Activated T-helper 1 cell treated with anti-CD3 and anti-CD28 coated beads, Interleukin-12 subunit alpha, Interleukin-12 subunit beta, Interleukin-2, Interleukin-4 antibody, amounts not matched to agents 30 ng/mL and 10 ng/mL and 1 ng/mL, durations not matched to agents 14 hours and 24 hours and 36 hours (primary cell): ENCODE measurements around the gene DDI2. TPM values are rescaled to one million over a fixed set of nuclear protein-coding genes. Genes with fewer than 3 reads are reported as not detected.
A peak's percentile ranks its signal among the peaks of the same experiment; 100 is the strongest.
"Not testable (repeated sequence)": the region's sequence is repeated elsewhere in the genome, so short reads cannot be mapped to it uniquely, and the experiment has no call there.

ENCODE experiments used
- DNase-seq: peaks from one replicate; pipeline ENCODE4 v3.0.0; 2021; ENCODE audit warnings: low spot score
- H3K27ac Mint-ChIP-seq: one replicate; pipeline ENCODE4 v1.8.0; 2021; ENCODE audit warnings: mild to moderate bottlenecking, mixed read lengths
- H3K27me3 Mint-ChIP-seq: one replicate; pipeline ENCODE4 v1.8.0; 2022; ENCODE audit warnings: mild to moderate bottlenecking, moderate library complexity, mixed read lengths; ENCODE audit not compliant: insufficient read depth
- H3K36me3 Mint-ChIP-seq: one replicate; pipeline ENCODE4 v1.8.0; 2021; ENCODE audit warnings: low read depth, mixed read lengths
- H3K4me1 Mint-ChIP-seq: one replicate; pipeline ENCODE4 v1.8.0; 2021; ENCODE audit warnings: low read depth, mixed read lengths
- H3K4me3 Mint-ChIP-seq: one replicate; pipeline ENCODE4 v1.8.0; 2021; ENCODE audit warnings: mild to moderate bottlenecking, moderate library complexity, mixed read lengths
- H3K9me3 Mint-ChIP-seq: one replicate; pipeline ENCODE4 v1.8.0; 2021; ENCODE audit warnings: mixed read lengths
- intact Hi-C: fragments of 100-400 bp; cut with micrococcal nuclease; formaldehyde crosslinking; loops from one replicate; pipeline ENCODE4 v1.15.1; 2024
- total RNA-seq: library from RNA; stranded (reverse); gene quantifications from 2 replicates; pipeline ENCODE4 v1.2.3, GENCODE V29; 2022

The DDI2 gene
- total RNA-seq, 1 donor from 2014 or later, result 49.9 TPM

DNA sequence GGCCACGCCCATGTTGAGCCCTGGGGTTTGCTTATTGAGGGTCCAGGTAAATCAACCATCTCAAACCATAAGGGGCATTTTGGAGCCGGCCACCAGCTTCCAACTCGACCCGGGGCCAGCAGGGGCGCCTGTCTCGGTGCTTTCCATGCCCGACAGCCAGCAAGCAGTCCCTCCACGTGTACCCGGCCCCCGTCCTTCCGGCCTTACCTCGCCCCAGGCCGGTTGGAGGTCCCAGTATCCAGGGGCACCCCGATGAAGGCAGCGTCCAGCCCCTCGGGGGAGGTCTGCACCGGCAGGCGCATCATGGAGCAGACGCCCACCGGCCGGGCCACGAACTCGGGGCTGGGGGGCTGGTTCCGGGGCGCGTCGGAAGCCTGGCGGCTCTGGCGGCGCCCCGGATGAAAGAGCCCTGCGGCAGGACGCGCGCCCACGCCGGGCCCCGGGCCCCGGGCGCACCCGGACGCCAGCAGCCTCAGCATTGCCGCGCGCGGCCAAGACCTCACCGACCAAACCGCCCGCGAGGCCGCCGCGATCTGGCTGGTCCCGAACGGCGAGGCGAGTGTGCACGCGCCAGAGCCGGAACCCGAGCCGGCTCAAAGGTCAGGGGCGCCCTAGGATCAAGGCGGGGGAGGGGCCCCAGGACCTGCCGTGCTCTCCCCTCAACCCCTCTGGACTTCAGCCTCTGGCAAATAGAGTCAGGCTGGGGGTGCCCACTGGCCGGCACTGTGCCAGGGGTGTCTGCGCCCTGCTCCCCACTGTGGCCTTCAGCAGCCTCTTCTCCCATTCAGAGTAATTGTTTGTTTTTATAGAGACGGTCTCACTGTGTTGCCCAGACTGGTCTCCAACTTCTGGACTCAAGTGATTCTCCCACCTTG is 32.5 kb upstream of the DDI2 start, which contains the start of gene AGMAT:
Gene AGMAT (minus strand): TSS at position 563 of the 875 bp plus-strand sequence. CDS start 84 bp downstream, at position 479.
- intact Hi-C loops, result loop anchor here (1.0 to 2.0 kb wide), 3 partner anchors 18 to 58 kb away; partner anchors contain the start of genes DDI2 and DNAJC16
- DNase-seq, result peak; percentile 43
- Mint-ChIP-seq H3K4me3 (peak within 1 kb of the TSS; percentile 89), H3K27ac (peak within 1 kb of the TSS; percentile 89), H3K36me3 (peaks cover 27% of the 10 kb centered on the region), H3K9me3 (no peaks in the 10 kb centered on the region), H3K27me3 (no peaks in the 10 kb centered on the region), H3K4me1 (peaks cover 26% of the 10 kb centered on the region)

DNA sequence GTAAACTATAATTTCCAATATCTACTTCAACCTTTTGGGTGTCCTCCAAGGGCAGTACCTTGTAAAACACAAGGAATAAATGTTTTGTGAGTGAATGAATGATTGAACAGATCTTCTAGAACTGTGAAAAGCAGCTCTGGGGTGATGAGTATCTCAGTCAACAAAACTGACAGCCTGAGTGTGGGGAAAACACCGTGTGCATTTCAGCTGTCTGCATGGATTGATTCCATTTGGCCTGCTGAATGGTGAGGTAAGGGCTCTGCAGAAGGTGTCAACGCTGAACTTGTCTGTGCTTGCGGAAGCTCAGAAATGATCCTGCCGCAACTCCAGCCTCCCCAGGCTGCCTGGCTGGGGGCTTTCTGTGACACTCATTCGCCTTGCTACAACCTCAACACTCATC is 25.0 kb upstream of the DDI2 start:
- DNase-seq, result no peak
- intact Hi-C loops, result no loop called here
- no peaks in the 10 kb centered on the region for H3K9me3 Mint-ChIP-seq
- peaks cover 4% of the 10 kb centered on the region for H3K4me1 Mint-ChIP-seq
- H3K27me3 Mint-ChIP-seq, result peaks cover 3% of the 10 kb centered on the region
- no peak overlapping the region for H3K27ac Mint-ChIP-seq
- no peak overlapping the region for H3K4me3 Mint-ChIP-seq
- peaks cover 12% of the 10 kb centered on the region for H3K36me3 Mint-ChIP-seq

DNA sequence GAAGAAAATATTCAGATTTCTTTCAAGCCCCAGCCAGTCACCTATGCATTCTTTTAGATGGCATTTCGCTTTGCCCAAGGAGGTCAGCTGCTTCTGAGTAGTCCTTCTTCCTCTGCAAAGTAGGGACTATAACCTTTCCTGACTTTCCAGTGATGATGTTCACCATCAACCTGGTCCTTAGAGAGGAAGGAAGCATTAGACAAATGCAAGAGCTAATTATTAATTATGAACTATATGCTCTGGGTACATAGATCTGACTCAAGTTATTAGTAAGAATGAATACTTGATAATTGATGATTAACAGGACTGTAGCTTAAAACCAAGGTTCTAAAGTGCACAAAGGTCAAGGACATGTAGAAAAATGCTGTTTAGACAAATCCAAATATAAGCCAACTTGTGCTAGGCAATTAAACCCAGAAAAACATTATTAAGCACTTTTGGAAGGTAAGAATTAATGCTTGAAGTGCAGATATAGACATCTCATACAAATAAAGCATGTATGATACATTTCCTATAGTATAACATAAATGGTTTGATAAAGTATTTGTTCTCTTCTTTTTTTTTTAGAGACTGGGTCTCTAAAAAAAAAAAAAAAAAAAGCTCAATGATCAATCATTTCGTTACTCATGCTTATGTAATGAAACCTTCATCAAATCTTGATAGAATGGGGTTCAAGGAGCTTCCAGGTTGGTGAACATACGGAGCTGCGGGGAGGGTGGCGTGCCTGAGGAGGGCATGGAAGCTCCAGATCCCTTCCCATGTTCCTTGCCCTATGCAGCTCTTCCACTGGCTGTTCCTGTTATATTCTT is 21.2 kb upstream of the DDI2 start:
- intact Hi-C loops, result loop anchor here (5.0 kb wide), 1 partner anchor 86 kb away; the partner anchor contains the start of gene PLEKHM2
- Mint-ChIP-seq H3K9me3 (no peaks in the 10 kb centered on the region), H3K27ac (no peak overlapping the region), H3K27me3 (peaks cover 3% of the 10 kb centered on the region), H3K36me3 (no peaks in the 10 kb centered on the region), H3K4me3 (no peak overlapping the region), H3K4me1 (no peaks in the 10 kb centered on the region)
- DNase-seq, result no peak

DNA sequence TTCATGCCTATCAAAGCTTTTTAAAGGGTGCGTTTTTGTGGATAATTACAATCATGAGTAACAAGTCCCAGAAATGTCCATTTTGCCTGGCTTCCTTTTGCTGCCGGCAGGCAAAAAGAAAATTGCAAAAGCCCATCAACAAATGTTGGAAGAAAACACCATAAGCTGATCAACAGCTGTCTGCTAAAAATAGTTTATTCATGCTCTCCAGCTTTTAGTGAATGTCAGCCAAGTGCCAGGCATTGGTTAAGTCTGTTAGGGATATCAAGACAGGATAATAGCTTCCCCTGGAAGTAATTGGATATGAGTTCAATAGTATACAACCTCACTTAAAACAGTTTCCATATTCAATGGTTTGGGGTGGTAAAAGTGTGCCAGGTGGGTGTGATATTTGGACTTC is 18.8 kb upstream of the DDI2 start:
- Mint-ChIP-seq H3K4me1 (peaks cover under 1% of the 10 kb centered on the region), H3K36me3 (no peaks in the 10 kb centered on the region), H3K27me3 (peaks cover 3% of the 10 kb centered on the region), H3K4me3 (no peak overlapping the region), H3K27ac (no peak overlapping the region), H3K9me3 (no peaks in the 10 kb centered on the region)
- DNase-seq, result no peak
- intact Hi-C loops, result loop anchor here (5.0 kb wide), 1 partner anchor 84 kb away; the partner anchor contains the start of gene PLEKHM2

DNA sequence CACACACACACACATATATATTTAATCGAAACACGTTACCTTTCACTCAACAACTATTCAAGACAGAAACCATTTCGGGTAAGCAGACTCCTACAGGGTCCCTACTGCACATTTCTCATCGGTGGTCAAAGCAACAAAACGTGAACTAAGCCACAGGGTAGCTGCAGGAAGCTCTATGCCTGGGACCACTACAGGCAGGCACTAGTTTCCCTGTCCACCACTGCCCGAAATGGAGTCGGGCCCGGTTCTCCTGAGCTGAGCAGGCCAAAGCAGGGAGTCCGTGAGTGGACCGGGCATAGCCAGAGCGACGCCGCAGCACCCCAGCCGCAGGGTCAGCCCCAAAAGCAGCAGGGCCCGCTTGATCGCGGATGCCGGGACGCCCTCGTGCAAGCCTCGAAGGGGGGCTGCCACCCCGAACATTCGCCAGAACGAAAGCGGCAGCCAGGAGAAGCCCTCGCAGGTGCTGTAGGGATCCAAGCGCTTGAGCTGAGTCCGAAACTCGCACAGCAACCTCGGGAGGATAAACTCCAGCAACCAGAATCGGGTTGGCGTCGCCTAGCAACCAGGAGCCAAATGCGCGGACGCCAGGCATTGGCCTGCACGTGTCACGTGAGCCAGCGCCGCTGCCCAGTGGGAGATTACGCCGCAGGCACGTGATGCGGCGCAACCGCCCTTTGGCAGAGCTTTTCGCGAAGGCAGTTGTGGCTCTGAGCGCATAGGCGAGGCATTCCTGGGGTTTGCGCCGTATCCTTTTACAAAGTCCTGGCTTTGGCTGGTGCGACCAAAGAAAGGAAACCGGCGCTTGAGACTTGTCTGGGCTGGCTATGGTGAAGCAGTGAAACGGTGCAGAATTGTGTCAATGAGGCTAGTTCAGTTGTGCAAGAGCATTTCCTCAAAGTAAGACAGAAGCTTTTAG is 13.9 kb upstream of the DDI2 start:
- Mint-ChIP-seq H3K36me3 (no peaks in the 10 kb centered on the region), H3K27ac (peak overlapping the region; percentile 55), H3K9me3 (peaks cover 4% of the 10 kb centered on the region), H3K4me1 (peaks cover 6% of the 10 kb centered on the region), H3K27me3 (no peaks in the 10 kb centered on the region), H3K4me3 (peak overlapping the region; percentile 80)
- peak; percentile 91 for DNase-seq
- intact Hi-C loops, result loop anchor here (1.0 to 10.0 kb wide), 4 partner anchors 14 to 1301 kb away; partner anchors contain the start of genes AGMAT, DDI2 and DNAJC16

DNA sequence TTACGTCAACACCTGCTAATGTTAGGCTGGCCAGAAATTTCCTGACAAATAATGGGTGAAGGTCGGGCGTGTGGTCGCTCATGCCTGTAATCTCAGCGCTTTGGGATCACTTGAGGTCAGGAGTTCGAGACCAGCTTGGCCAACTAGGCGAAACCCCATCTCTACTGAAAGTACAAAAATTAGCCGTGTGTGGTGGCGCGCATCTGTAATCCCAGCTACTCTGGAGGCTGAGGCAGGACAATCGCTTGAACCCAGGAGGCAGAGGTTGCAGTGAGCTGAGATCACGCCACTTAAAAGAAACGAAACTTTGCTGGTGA is 13.3 kb upstream of the DDI2 start:
- DNase-seq, H3K36me3 Mint-ChIP-seq, H3K9me3 Mint-ChIP-seq, H3K27me3 Mint-ChIP-seq, H3K4me1 Mint-ChIP-seq: not testable (repeated sequence)
- intact Hi-C loops, result loop anchor here (1.0 to 10.0 kb wide), 4 partner anchors 13 to 1301 kb away; partner anchors contain the start of genes AGMAT, DDI2 and DNAJC16
- H3K27ac Mint-ChIP-seq, result peak overlapping the region; percentile 21
- H3K4me3 Mint-ChIP-seq, result peak overlapping the region; percentile 80

DNA sequence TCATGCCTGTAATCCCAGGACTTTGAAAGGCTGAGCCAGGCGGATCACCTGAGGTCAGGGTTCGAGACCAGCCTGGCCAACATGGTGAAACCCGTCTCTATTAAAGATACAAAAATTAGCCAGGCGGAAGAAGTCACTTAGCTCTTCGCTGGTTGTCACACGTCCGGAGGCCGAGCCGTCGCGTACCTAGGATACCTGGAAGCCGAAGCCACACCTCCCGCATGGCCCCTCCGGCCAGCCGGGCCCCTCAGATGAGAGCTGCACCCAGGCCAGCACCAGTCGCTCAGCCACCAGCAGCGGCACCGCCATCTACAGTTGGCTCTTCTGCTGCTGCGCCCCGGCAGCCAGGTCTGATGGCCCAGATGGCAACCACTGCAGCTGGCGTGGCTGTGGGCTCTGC is 12.9 kb upstream of the DDI2 start:
- H3K27me3 Mint-ChIP-seq, H3K4me3 Mint-ChIP-seq, H3K36me3 Mint-ChIP-seq, DNase-seq, H3K9me3 Mint-ChIP-seq, H3K27ac Mint-ChIP-seq, H3K4me1 Mint-ChIP-seq: not testable (repeated sequence)
- intact Hi-C loops, result loop anchor here (5.0 to 10.0 kb wide), 2 partner anchors 77 to 1300 kb away; partner anchors contain the start of gene DNAJC16

DNA sequence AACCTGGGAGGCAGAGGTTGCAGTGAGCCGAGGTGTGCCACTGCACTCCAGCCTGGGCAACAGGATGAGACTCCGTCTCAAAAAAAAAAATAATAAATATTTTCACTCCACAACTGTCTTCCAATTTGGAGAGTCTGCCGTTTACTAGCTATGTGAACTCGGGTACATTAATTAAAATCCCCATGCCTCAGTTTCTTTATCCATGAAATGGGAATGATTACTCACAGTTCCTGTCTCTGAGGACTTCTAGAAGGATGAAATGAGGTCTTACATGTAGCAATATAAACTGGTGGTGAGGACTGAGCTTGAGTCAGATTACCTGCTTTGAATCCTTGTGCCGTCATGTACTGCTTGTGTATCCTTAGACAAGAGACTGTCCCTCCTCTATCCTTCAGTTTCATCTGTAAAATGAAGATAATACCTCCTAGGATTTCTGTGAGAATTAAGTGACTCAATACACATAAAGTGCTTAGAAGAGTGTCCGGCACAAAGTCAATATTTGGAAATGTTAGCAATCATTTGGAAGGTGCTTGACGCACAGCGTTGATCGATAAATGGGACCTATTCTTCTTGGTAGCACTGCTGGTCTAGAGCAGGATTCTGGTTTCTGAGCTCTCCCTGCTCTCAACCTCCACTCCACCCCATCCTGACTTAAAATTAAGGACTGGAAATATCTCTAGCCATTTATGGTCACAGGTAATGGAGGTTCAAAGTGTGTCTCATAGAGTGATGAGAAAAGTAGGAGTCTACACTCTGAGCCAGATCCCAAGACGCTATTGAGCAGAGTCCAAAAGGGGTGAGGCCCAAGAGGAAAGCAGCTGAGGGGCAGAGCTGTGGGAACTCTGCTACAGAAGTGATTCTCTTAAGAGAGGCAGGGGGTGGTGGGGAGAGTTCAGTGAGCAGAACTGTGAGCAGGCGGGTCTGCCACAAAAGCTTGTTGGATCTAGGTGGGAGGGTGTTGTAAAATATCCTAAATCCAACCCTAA is 11.6 kb upstream of the DDI2 start:
- intact Hi-C loops, result loop anchor here (10.0 kb wide), 1 partner anchor 1299 kb away; no protein-coding TSS in a partner anchor
- Mint-ChIP-seq H3K27ac (no peak overlapping the region), H3K4me3 (no peak overlapping the region), H3K9me3 (peaks cover 4% of the 10 kb centered on the region), H3K4me1 (peaks cover 6% of the 10 kb centered on the region), H3K27me3 (no peaks in the 10 kb centered on the region), H3K36me3 (no peaks in the 10 kb centered on the region)
- no peak for DNase-seq

DNA sequence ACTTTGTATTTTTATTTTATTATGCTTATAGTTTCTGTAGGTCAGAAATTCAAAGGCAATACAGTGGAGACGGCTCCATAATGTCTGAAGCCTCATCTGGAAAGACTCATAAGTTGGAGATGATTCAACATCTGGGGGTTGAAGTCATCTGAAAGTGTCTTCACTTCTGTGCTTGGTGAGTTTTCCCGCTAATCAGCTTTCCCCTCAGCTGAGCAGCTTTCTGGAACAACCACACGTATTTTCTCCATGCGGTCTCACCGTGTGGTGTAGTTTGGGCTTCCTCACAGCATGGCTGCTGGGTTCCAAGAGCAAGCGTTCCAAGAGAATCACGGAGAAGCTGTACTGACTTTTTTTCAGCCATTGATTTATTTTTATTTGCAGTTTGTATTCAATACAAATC is 7.6 kb upstream of the DDI2 start:
- Mint-ChIP-seq H3K9me3 (no peaks in the 10 kb centered on the region), H3K4me3 (no peak overlapping the region), H3K27ac (no peak overlapping the region), H3K4me1 (no peaks in the 10 kb centered on the region), H3K27me3 (peaks cover 2% of the 10 kb centered on the region), H3K36me3 (no peaks in the 10 kb centered on the region)
- intact Hi-C loops, result loop anchor here (10.0 kb wide), 1 partner anchor 1295 kb away; no protein-coding TSS in a partner anchor
- no peak for DNase-seq

DNA sequence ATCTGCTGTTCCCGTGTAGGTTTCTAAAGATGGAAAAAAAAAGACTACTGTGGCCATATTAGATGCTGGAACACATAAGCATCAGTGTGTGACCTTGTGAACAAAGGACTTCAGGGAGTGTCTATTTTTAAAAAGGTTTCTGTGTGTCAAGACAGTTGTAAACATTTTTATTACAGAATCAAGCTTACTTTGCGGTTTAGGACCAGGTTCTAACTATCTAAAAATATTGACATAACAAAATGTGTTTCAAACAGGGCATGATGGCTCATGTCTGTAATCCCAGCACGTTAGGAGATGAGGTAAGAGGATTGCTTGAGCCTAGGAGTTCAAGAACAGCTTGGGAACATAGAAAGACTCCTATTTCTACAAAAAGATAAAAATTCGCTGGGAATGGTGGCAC is 7.1 kb upstream of the DDI2 start:
- DNase-seq, result no peak
- intact Hi-C loops, result no loop called here
- no peak overlapping the region for H3K27ac Mint-ChIP-seq
- H3K4me3 Mint-ChIP-seq, result no peak overlapping the region
- H3K4me1 Mint-ChIP-seq, result no peaks in the 10 kb centered on the region
- H3K36me3 Mint-ChIP-seq, result no peaks in the 10 kb centered on the region
- H3K27me3 Mint-ChIP-seq, result peaks cover 2% of the 10 kb centered on the region
- H3K9me3 Mint-ChIP-seq, result no peaks in the 10 kb centered on the region
